Ishikawa (cell line): ENCODE data around the gene CPT1C.

Experiments used
- EP300 ChIP-seq: IDR thresholded peaks from 2 replicates; pipeline ENCODE4 v1.6.1; 2012; ENCODE audit warnings: borderline replicate concordance
- MAX ChIP-seq: IDR thresholded peaks from 2 replicates; pipeline ENCODE4 v1.6.1; 2012
- RAD21 ChIP-seq: IDR thresholded peaks from 2 replicates; pipeline ENCODE4 v1.6.1; 2012; ENCODE audit warnings: low read depth
- TAF1 ChIP-seq: IDR thresholded peaks from 2 replicates; pipeline ENCODE4 v1.6.1; 2012; ENCODE audit warnings: low read depth, mild to moderate bottlenecking
- TEAD4 ChIP-seq: IDR thresholded peaks from 2 replicates; pipeline ENCODE4 v1.6.1; 2012

- TF ChIP-seq EP300 (no peak), TEAD4 (no peak), RAD21 (no peak), MAX (no peak), TAF1 (no peak)
Observed at GRCh38 chr19:49662011-49662410, 28.9 kb upstream of the CPT1C start.
